K562 (cell line): ENCODE data around the gene ACER1. TPM values are rescaled to one million over a fixed set of nuclear protein-coding genes. Genes with fewer than 3 reads are reported as not detected.

Source experiments
- ATF7 ChIP-seq: fragments of 450-650 bp; IDR thresholded peaks from 2 replicates; pipeline ENCODE4 v1.7.1; 2014; ENCODE audit warnings: mild to moderate bottlenecking, moderate library complexity
- CBFA2T3 ChIP-seq: fragments of 450-650 bp; IDR thresholded peaks from 2 replicates; pipeline ENCODE4 v1.6.1; 2017
- DACH1 ChIP-seq: fragments of 450-650 bp; IDR thresholded peaks from 2 replicates; pipeline ENCODE4 v1.6.1; 2018; ENCODE audit not compliant: partially characterized antibody
- E2F8 ChIP-seq: fragments of 450-650 bp; IDR thresholded peaks from 2 replicates; pipeline ENCODE4 v1.7.1; 2018; ENCODE audit warnings: mild to moderate bottlenecking, low read depth; ENCODE audit not compliant: partially characterized antibody
- EWSR1 ChIP-seq: fragments of 450-650 bp; IDR thresholded peaks from 2 replicates; pipeline ENCODE4 v1.6.1; 2018; ENCODE audit warnings: borderline replicate concordance, mild to moderate bottlenecking, low read depth, moderate library complexity; ENCODE audit not compliant: partially characterized antibody
- HCFC1 ChIP-seq: IDR thresholded peaks from 2 replicates; pipeline ENCODE4 v1.6.1; 2012; ENCODE audit warnings: low read depth, low read length, improper control_type of control experiment
- HDAC6 ChIP-seq: IDR thresholded peaks from 2 replicates; pipeline ENCODE4 v1.6.1; 2012; ENCODE audit warnings: low read depth, mild to moderate bottlenecking, control low read depth, inconsistent platforms, low read length, moderate library complexity
- HIVEP1 ChIP-seq: fragments of 250-450 bp; sonication (Bioruptor Pico); IDR thresholded peaks from 2 replicates; pipeline ENCODE4 v1.4.0; 2020; ENCODE audit warnings: mild to moderate bottlenecking
- HMGXB4 ChIP-seq: sonication (generic); formaldehyde crosslinking; IDR thresholded peaks from 2 replicates; pipeline ENCODE4 v1.8.1; 2023; ENCODE audit warnings: mild to moderate bottlenecking, missing genetic modification reagents
- KAT7 ChIP-seq: sonication (generic); formaldehyde crosslinking; IDR thresholded peaks from 2 replicates; pipeline ENCODE4 v1.8.0; 2022; ENCODE audit warnings: missing genetic modification reagents, mild to moderate bottlenecking, borderline replicate concordance
- MAZ ChIP-seq, 2 experiments: fragments of 450-650 bp in 1 of 2; sonication (generic) in 1 of 2; formaldehyde crosslinking; IDR thresholded peaks in 1 of 2; conservative IDR thresholded peaks in 1 of 2; 2 replicates each; pipeline versions ENCODE4 v1.4.0 to v1.5.0; 2020; ENCODE audit warnings: mild to moderate bottlenecking in 1 of 2, missing genetic modification reagents in 1 of 2
- NONO ChIP-seq, 2 experiments: fragments of 200-400 bp in 1 of 2; fragments of 450-650 bp in 1 of 2; formaldehyde crosslinking in 1 of 2; IDR thresholded peaks; 2 replicates each; pipeline ENCODE4 v1.6.1; 2017; ENCODE audit warnings: low read depth in 2 of 2, mild to moderate bottlenecking in 2 of 2, moderate library complexity in 2 of 2, low read length in 1 of 2
- PHF20 ChIP-seq: fragments of 450-650 bp; IDR thresholded peaks from 2 replicates; pipeline ENCODE4 v1.6.1; 2018; ENCODE audit not compliant: partially characterized antibody
- PHF21A ChIP-seq: fragments of 450-650 bp; IDR thresholded peaks from 2 replicates; pipeline ENCODE4 v1.6.1; 2017; ENCODE audit warnings: low read depth, borderline replicate concordance
- POLR2G ChIP-seq: fragments of 200-400 bp; formaldehyde crosslinking; IDR thresholded peaks from 2 replicates; pipeline ENCODE4 v1.6.1; 2017; ENCODE audit warnings: low read depth, mild to moderate bottlenecking, antibody characterized with exemption, low read length, moderate library complexity
- PRMT5 ChIP-seq: sonication (generic); formaldehyde crosslinking; IDR thresholded peaks from 2 replicates; pipeline ENCODE4 v1.5.0; 2020; ENCODE audit warnings: missing genetic modification reagents
- RBBP5 ChIP-seq: fragments of 200-600 bp; sonication (generic); IDR thresholded peaks from 2 replicates; pipeline ENCODE4 v1.6.1; 2012; ENCODE audit warnings: borderline replicate concordance, mild to moderate bottlenecking, low read length, control low read depth, inconsistent platforms; ENCODE audit not compliant: insufficient read depth, poor library complexity, severe bottlenecking
- RFX1 ChIP-seq: fragments of 450-650 bp; IDR thresholded peaks from 2 replicates; pipeline ENCODE4 v1.6.1; 2016; ENCODE audit warnings: mild to moderate bottlenecking, moderate library complexity
- SMAD4 ChIP-seq: fragments of 250-450 bp; sonication (Bioruptor Pico); conservative IDR thresholded peaks from 2 replicates; pipeline ENCODE4 v1.8.0; 2021; ENCODE audit warnings: inconsistent platforms, mild to moderate bottlenecking, moderate library complexity
- SP1 ChIP-seq: sonication (generic); formaldehyde crosslinking; IDR thresholded peaks from 2 replicates; pipeline ENCODE4 v1.8.1; 2022; ENCODE audit warnings: mild to moderate bottlenecking, missing genetic modification reagents
- TBP ChIP-seq: optimal IDR thresholded peaks from 2 replicates; pipeline ENCODE3; 2011; ENCODE audit warnings: low read depth, low read length, improper control_type of control experiment
- ZNF12 ChIP-seq: sonication (generic); formaldehyde crosslinking; IDR thresholded peaks from 2 replicates; pipeline ENCODE4 v1.4.0; 2020; ENCODE audit warnings: mild to moderate bottlenecking, missing genetic modification reagents
- ZNF239 ChIP-seq: fragments of 250-450 bp; sonication (Bioruptor Pico); IDR thresholded peaks from 2 replicates; pipeline ENCODE4 v1.4.0; 2020; ENCODE audit warnings: mild to moderate bottlenecking
- ZNF830 ChIP-seq: fragments of 250-450 bp; sonication (Bioruptor Pico); IDR thresholded peaks from 2 replicates; pipeline ENCODE4 v1.5.0; 2021; ENCODE audit warnings: mild to moderate bottlenecking
- polyA plus RNA-seq, 8 experiments: library from polyadenylated mRNA; depleted of rRNA in 4 of 8; stranded (reverse) in 5 of 8; unstranded in 3 of 8; fragments of >200 nt; fragmentation: Nextera tagmentation in 2 of 8; fragmentation: Illumina TruSeq in 1 of 8; extraction: Ambion mirVana in 2 of 8; extraction: Trizol in 1 of 8; gene quantifications; 2 replicates each; pipeline versions ENCODE4 v1.2.1 to v1.2.3, GENCODE V29; 2011 to 2014; ENCODE audit warnings: inconsistent platforms in 1 of 8, missing spikeins in 1 of 8
- total RNA-seq, 7 experiments: library from RNA; depleted of rRNA in 6 of 7; stranded (reverse); fragments of >200 nt in 6 of 7; fragmentation: Illumina TruSeq in 2 of 7; extraction: Trizol in 2 of 7; gene quantifications; 2 replicates each; pipeline versions ENCODE4 v1.2.1 to v1.2.3, GENCODE V29; 2011 to 2021; ENCODE audit warnings: low replicate concordance in 1 of 7
- TF ChIP-seq, protein P1 (sequence below): sonication (generic); formaldehyde crosslinking; IDR thresholded peaks from 2 replicates; pipeline ENCODE4 v1.8.0; 2022; ENCODE audit warnings: mild to moderate bottlenecking, low read depth, missing genetic modification reagents

Gene ACER1
- total and polyA plus RNA-seq, 9 of the 15 experiments (the other 6 are each of a cell fraction or from before 2014, with no cell fraction given), result not detected

- TF ChIP-seq TBP (peak; percentile 41), PHF20 (peak; percentile 59), RFX1 (no peak), RBBP5 (peak; percentile 79), HIVEP1 (CRISPR knock-in tag) (no peak), HDAC6 (no peak), SP1 (CRISPR knock-in tag) (peak; percentile 98), SMAD4 (CRISPR knock-in tag) (no peak), KAT7 (no peak; the same call in 1 of the 2 replicates), HCFC1 (0 out of 2 replicates have a peak, but pooled peaks have one; percentile 1), POLR2G (peak; percentile 92), EWSR1 (no peak), CBFA2T3 (no peak), HMGXB4 (CRISPR knock-in tag) (peak; percentile 87), ZNF12 (peak; percentile 21; the same call in 1 of the 2 replicates), MAZ (CRISPR knock-in tag; conservative IDR thresholded peaks at IDR 0.05 in 1 of 2, IDR thresholded peaks at IDR 0.05 in 1 of 2) (peak in 1 of 2 experiments; percentile 75; a peak in 3 of 4 replicates), ATF7 (peak; percentile 81; the same call in 1 of the 2 replicates), DACH1 (peak; percentile 14), ZNF239 (CRISPR knock-in tag) (no peak), PHF21A (0 out of 2 replicates have a peak, but pooled peaks have one; percentile 37), E2F8 (no peak), ZNF830 (CRISPR knock-in tag) (0 out of 2 replicates have a peak, but pooled peaks have one; percentile 62), NONO (IDR thresholded peaks at IDR 0.05; ENCODE audit: low read depth in 2 of 2, low read length in 1 of 2) (peak in 1 of 2 experiments; percentile 60; a peak in 1 of 4 replicates), PRMT5 (CRISPR knock-in tag) (no peak)
- TF ChIP-seq, protein P1, sequence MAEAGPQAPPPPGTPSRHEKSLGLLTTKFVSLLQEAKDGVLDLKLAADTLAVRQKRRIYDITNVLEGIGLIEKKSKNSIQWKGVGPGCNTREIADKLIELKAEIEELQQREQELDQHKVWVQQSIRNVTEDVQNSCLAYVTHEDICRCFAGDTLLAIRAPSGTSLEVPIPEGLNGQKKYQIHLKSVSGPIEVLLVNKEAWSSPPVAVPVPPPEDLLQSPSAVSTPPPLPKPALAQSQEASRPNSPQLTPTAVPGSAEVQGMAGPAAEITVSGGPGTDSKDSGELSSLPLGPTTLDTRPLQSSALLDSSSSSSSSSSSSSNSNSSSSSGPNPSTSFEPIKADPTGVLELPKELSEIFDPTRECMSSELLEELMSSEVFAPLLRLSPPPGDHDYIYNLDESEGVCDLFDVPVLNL (CRISPR knock-in tag), result no peak
Measured at GRCh38 chr19:6372594-6373095, 39.2 kb upstream of the ACER1 start, which contains the start of gene ALKBH7 (continued).
